ENCODE results near the gene NRXN2. TPM values are rescaled to one million over a fixed set of nuclear protein-coding genes. Genes with fewer than 3 reads are reported as not detected.

Gene NRXN2
- total RNA-seq, 1 experiment from 2014 or later, result 0.15 TPM

DNA sequence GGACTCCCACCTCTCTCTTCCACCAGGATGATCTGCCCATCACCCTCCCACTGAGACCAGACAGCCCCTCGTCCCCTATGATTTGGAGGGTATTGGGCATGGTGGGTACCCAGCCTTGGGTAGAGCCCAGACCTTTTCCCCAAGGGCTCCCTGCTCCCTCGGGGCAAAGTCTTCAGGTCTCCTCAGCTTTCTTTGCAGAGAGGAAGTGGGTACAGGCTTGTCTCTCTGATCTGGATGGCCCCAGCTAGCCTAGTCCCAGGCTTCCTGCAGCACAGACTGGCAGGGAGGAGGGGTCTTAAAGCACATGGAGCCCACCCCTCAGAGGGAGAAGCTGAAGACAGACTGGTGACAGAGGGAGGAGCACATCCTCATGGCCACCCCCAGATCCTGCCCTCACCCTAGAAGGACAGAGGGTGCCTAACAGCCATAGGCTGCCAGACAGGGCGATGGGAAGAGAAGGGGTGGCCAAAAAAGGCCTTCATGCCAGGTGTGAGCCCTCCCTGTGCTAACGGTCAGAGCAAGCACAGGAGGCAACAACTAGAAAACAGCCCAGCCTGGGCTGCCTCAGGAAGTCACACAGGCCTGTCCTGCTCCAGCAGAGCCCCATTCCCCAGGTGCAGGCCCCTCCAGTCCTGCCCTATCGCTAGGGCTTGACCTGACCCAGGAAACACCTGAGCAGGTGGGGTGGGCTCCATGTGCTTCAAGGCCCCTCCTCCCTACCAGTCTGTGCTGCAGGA, 101.5 kb downstream of the NRXN2 start:
- TF ChIP-seq TCF7L2 (IDR thresholded peaks at IDR 0.05; ENCODE audit: low read depth, low read length) (no peak), SIN3A (IDR thresholded peaks at IDR 0.05; ENCODE audit: borderline replicate concordance, insufficient read depth, low read depth, low read length) (no peak), POLR2AphosphoS5 (IDR thresholded peaks at IDR 0.05; ENCODE audit: low read depth, low read length) (no peak)
- TF ChIP-seq, protein P1, sequence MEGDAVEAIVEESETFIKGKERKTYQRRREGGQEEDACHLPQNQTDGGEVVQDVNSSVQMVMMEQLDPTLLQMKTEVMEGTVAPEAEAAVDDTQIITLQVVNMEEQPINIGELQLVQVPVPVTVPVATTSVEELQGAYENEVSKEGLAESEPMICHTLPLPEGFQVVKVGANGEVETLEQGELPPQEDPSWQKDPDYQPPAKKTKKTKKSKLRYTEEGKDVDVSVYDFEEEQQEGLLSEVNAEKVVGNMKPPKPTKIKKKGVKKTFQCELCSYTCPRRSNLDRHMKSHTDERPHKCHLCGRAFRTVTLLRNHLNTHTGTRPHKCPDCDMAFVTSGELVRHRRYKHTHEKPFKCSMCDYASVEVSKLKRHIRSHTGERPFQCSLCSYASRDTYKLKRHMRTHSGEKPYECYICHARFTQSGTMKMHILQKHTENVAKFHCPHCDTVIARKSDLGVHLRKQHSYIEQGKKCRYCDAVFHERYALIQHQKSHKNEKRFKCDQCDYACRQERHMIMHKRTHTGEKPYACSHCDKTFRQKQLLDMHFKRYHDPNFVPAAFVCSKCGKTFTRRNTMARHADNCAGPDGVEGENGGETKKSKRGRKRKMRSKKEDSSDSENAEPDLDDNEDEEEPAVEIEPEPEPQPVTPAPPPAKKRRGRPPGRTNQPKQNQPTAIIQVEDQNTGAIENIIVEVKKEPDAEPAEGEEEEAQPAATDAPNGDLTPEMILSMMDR (IDR thresholded peaks at IDR 0.05), result no peak
- TF ChIP-seq, protein P2, sequence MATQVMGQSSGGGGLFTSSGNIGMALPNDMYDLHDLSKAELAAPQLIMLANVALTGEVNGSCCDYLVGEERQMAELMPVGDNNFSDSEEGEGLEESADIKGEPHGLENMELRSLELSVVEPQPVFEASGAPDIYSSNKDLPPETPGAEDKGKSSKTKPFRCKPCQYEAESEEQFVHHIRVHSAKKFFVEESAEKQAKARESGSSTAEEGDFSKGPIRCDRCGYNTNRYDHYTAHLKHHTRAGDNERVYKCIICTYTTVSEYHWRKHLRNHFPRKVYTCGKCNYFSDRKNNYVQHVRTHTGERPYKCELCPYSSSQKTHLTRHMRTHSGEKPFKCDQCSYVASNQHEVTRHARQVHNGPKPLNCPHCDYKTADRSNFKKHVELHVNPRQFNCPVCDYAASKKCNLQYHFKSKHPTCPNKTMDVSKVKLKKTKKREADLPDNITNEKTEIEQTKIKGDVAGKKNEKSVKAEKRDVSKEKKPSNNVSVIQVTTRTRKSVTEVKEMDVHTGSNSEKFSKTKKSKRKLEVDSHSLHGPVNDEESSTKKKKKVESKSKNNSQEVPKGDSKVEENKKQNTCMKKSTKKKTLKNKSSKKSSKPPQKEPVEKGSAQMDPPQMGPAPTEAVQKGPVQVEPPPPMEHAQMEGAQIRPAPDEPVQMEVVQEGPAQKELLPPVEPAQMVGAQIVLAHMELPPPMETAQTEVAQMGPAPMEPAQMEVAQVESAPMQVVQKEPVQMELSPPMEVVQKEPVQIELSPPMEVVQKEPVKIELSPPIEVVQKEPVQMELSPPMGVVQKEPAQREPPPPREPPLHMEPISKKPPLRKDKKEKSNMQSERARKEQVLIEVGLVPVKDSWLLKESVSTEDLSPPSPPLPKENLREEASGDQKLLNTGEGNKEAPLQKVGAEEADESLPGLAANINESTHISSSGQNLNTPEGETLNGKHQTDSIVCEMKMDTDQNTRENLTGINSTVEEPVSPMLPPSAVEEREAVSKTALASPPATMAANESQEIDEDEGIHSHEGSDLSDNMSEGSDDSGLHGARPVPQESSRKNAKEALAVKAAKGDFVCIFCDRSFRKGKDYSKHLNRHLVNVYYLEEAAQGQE (IDR thresholded peaks at IDR 0.05; ENCODE audit: insufficient read depth in 1 of 2, low read depth in 2 of 2, low read length in 1 of 2), result no peak
- ChIA-PET CTCF (no interaction called here), POLR2A (no interaction called here)

DNA sequence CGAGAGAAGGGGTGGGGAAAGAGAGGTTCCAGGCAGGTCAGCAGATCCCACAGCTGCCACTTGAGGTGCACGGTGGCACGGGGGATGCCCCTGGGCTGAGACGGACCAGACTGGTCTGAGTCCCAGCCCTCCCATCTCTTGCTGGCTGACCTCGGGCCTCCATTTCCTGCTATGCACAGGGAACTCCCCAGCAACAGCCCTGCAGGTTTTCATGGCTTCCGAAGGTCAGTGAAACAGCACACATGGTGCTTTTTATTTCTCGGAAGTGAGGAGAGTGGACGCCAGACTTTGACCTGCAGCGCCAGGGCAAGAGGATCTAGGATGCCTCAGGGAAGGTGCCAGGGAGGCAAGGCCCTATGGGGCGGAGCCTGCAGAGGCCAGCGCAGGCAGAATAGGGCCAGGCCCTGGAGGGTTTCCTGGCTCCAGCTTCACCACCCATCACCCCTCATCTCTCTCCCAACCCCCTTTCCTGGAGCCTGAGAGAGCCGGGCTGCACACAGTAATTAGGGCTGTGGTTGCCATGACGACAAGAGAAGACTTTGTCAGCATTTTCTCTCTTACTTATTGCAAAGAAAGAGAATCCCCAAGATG, 102.5 kb downstream of the NRXN2 start:
- H3K4me3 ChIP-seq (ENCODE audit: low read depth in 2 of 2, low read length in 2 of 2), result no peak overlapping the region
- no TSS peak for BruUV-seq (replicated peaks)
- no peak for DNase-seq (ENCODE audit: low read depth, low spot score)
- H3K36me3 ChIP-seq (ENCODE audit: control insufficient read depth, insufficient read depth, low read length), result no peaks in the 10 kb centered on the region
- CTCF ChIA-PET, result no interaction called here
- no peaks in the 10 kb centered on the region for H3K27me3 ChIP-seq (ENCODE audit: control insufficient read depth, insufficient read depth, low read length)
- POLR2A ChIA-PET, result no interaction called here
- TF ChIP-seq, protein P2 (IDR thresholded peaks at IDR 0.05; ENCODE audit: insufficient read depth in 1 of 2, low read depth in 2 of 2, low read length in 1 of 2), result no peak
- TF ChIP-seq TCF7L2 (IDR thresholded peaks at IDR 0.05; ENCODE audit: low read depth, low read length) (no peak), SIN3A (IDR thresholded peaks at IDR 0.05; ENCODE audit: borderline replicate concordance, insufficient read depth, low read depth, low read length) (no peak)
- no peak; the same call in 1 of the 2 replicates for ATAC-seq
- no peaks in the 10 kb centered on the region for H3K9me3 ChIP-seq (ENCODE audit: control insufficient read depth, insufficient read depth, low read depth, low read length)
- intact Hi-C loops (cut with micrococcal nuclease; ENCODE audit: unreplicated experiment) (no loop called here), in situ Hi-C loops (cut with HindIII; ENCODE audit: low pct_unique_long_range_greater_than_20kb, low sequenced_read_pairs) (no loop called here)
- H3K27ac ChIP-seq (ENCODE audit: low read length), result no peak overlapping the region
- no peaks in the 10 kb centered on the region for H3K4me1 ChIP-seq (ENCODE audit: control insufficient read depth, insufficient read depth, low read length)

More for the DNA sequence above, 101.5 kb downstream of the NRXN2 start:
- no peak overlapping the region for H3K27ac ChIP-seq (ENCODE audit: low read length)
- H3K4me1 ChIP-seq (ENCODE audit: control insufficient read depth, insufficient read depth, low read length), result no peaks in the 10 kb centered on the region
- intact Hi-C loops (cut with micrococcal nuclease; ENCODE audit: unreplicated experiment), result no loop called here
- DNase-seq (ENCODE audit: low read depth, low spot score) (no peak), ATAC-seq (no peak)
- no TSS peak for BruUV-seq (replicated peaks)
- H3K27me3 ChIP-seq (ENCODE audit: control insufficient read depth, insufficient read depth, low read length), result no peaks in the 10 kb centered on the region
- in situ Hi-C loops (cut with HindIII; ENCODE audit: low pct_unique_long_range_greater_than_20kb, low sequenced_read_pairs), result no loop called here
- H3K9me3 ChIP-seq (ENCODE audit: control insufficient read depth, insufficient read depth, low read depth, low read length), result no peaks in the 10 kb centered on the region
- no peaks in the 10 kb centered on the region for H3K36me3 ChIP-seq (ENCODE audit: control insufficient read depth, insufficient read depth, low read length)
- H3K4me3 ChIP-seq (ENCODE audit: low read depth in 2 of 2, low read length in 2 of 2), result no peak overlapping the region
